Keratinocyte (primary cell): ENCODE measurements around the gene THUMPD1. TPM values are rescaled to one million over a fixed set of nuclear protein-coding genes. Genes with fewer than 3 reads are reported as not detected.

Experiments
- DNase-seq: peaks from one replicate; pipeline ENCODE4 v3.0.0-alpha.2; 2011; ENCODE audit warnings: low read depth, missing footprints, low spot score
- FAIRE-seq: peaks from 2 replicates; lab custom pipeline; 2011; peaks lifted over from hg19 to GRCh38; lab: Jason Lieb, UNC
- H2AFZ ChIP-seq: 2 replicates; pipeline ENCODE4 v1.6.0; 2012; ENCODE audit warnings: low read length, control low read depth, inconsistent platforms; ENCODE audit not compliant: control insufficient read depth
- H3K27ac ChIP-seq: 2 replicates; pipeline ENCODE4 v1.5.1; 2011; ENCODE audit warnings: low read length; ENCODE audit not compliant: control insufficient read depth, insufficient read depth
- H3K27me3 ChIP-seq: 3 replicates; pipeline ENCODE4 v1.6.0; 2011; ENCODE audit warnings: low read length; ENCODE audit not compliant: control insufficient read depth, insufficient read depth; ENCODE audit errors: extremely low read depth
- H3K36me3 ChIP-seq, 2 experiments: 2 replicates in 1 of 2; 3 replicates in 1 of 2; pipeline ENCODE4 v1.5.1; 2011; ENCODE audit warnings: low read length in 2 of 2, mild to moderate bottlenecking in 1 of 2; ENCODE audit not compliant: control insufficient read depth in 2 of 2, insufficient read depth in 2 of 2; ENCODE audit errors: extremely low read depth in 1 of 2
- H3K4me1 ChIP-seq: 3 replicates; pipeline ENCODE4 v1.5.1; 2011; ENCODE audit warnings: low read length; ENCODE audit not compliant: control insufficient read depth, insufficient read depth; ENCODE audit errors: extremely low read depth
- H3K4me2 ChIP-seq: 3 replicates; pipeline ENCODE4 v1.6.0; 2011; ENCODE audit warnings: low read depth, low read length; ENCODE audit not compliant: control insufficient read depth, insufficient read depth; ENCODE audit errors: extremely low read depth
- H3K4me3 ChIP-seq, 3 experiments: fragments of 200-600 bp in 1 of 3; sonication (generic) in 1 of 3; 2 replicates in 2 of 3; 3 replicates in 1 of 3; pipeline ENCODE4 v1.5.1; 2011 to 2016; ENCODE audit warnings: low read length in 3 of 3, mild to moderate bottlenecking in 3 of 3, control low read depth in 2 of 3, inconsistent platforms in 1 of 3, low read depth in 1 of 3, mixed read lengths in 1 of 3, mixed run types in 1 of 3, moderate library complexity in 1 of 3; ENCODE audit not compliant: control insufficient read depth in 2 of 3, insufficient read depth in 2 of 3; ENCODE audit errors: extremely low read depth in 1 of 3
- H3K79me2 ChIP-seq: 2 replicates; pipeline ENCODE4 v1.6.0; 2012; ENCODE audit warnings: low read length; ENCODE audit not compliant: control insufficient read depth, insufficient read depth
- H3K9ac ChIP-seq: 3 replicates; pipeline ENCODE4 v1.6.0; 2011; ENCODE audit warnings: low read length; ENCODE audit not compliant: control insufficient read depth, insufficient read depth; ENCODE audit errors: extremely low read depth
- H3K9me1 ChIP-seq: 3 replicates; pipeline ENCODE4 v1.6.0; 2011; ENCODE audit warnings: low read length; ENCODE audit not compliant: control insufficient read depth, insufficient read depth; ENCODE audit errors: extremely low read depth
- H3K9me3 ChIP-seq: 2 replicates; pipeline ENCODE4 v1.5.1; 2012; ENCODE audit warnings: low read depth, low read length; ENCODE audit not compliant: control insufficient read depth
- H4K20me1 ChIP-seq: 3 replicates; pipeline ENCODE4 v1.6.0; 2011; ENCODE audit warnings: low read length; ENCODE audit not compliant: control insufficient read depth, insufficient read depth; ENCODE audit errors: extremely low read depth
- EZH2 ChIP-seq: IDR thresholded peaks from one replicate; pipeline ENCODE4 v1.6.1; 2012; ENCODE audit warnings: inconsistent platforms, mild to moderate bottlenecking, low read length, moderate library complexity
- dilution Hi-C: fragments of 300-500 bp; cut with MboI; formaldehyde crosslinking; loops from one replicate; pipeline ENCODE4 v1.7.0; 2020; ENCODE audit warnings: low sequenced_read_pairs; ENCODE audit not compliant: extremely low pct_ligation_motif_present
- polyA plus RNA-seq, 5 experiments: library from polyadenylated mRNA; depleted of rRNA in 3 of 5; stranded (reverse) in 3 of 5; stranded (forward) in 1 of 5; unstranded in 1 of 5; fragments of >200 nt; gene quantifications; 1 replicate in 1 of 5; 2 replicates in 3 of 5; 3 replicates in 1 of 5; pipeline versions ENCODE4 v1.2.1 to v1.2.3, GENCODE V29; 2011 to 2012; ENCODE audit warnings: missing spikeins in 2 of 5, low read depth in 1 of 5, low replicate concordance in 1 of 5
- TF ChIP-seq, protein P1 (sequence below), 3 experiments: IDR thresholded peaks in 1 of 3; conservative IDR thresholded peaks in 1 of 3; optimal IDR thresholded peaks in 1 of 3; 2 replicates in 2 of 3; 3 replicates in 1 of 3; pipeline versions ENCODE3 to v1.5.1; 2011; ENCODE audit warnings: low read length in 3 of 3, mild to moderate bottlenecking in 3 of 3, moderate library complexity in 2 of 3, control low read depth in 1 of 3, inconsistent platforms in 1 of 3; ENCODE audit not compliant: insufficient read depth in 2 of 3; ENCODE audit errors: extremely low read depth in 1 of 3

THUMPD1 gene
- polyA plus RNA-seq, 1 donor (not counting 4 experiments of a cell fraction or from before 2014, with no cell fraction given) = 25.9 TPM

DNA sequence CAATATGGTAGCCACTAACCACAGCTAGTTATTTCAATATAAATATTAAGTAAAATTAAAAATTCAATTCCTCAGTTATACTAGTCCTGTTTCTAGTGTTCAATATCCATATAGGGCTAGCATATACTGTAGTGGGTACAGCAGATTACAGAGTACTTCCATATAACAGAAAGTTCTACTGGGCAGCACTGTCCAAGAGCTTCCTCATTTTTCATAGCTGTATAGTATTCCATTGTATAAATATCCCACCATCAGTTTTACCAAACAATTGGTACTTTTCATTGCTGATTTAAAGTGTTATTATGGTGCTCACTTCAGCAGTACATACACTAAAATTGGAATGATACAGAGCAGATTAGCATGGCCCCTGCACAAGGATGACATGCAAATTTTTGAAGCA is 42.6 kb upstream of the THUMPD1 start:
- Histone ChIP-seq H2AFZ (no peak overlapping the region), H3K79me2 (no peaks in the 10 kb centered on the region), H3K9me1 (no peaks in the 10 kb centered on the region), H3K27me3 (no peaks in the 10 kb centered on the region), H3K4me3 (no peak overlapping the region), H3K27ac (no peak overlapping the region), H3K9me3 (no peaks in the 10 kb centered on the region), H3K9ac (no peak overlapping the region), H3K4me2 (no peak overlapping the region), H3K4me1 (no peaks in the 10 kb centered on the region), H4K20me1 (no peaks in the 10 kb centered on the region), H3K36me3 (no peaks in the 10 kb centered on the region)
- no peak for TF ChIP-seq EZH2
- TF ChIP-seq, protein P1, sequence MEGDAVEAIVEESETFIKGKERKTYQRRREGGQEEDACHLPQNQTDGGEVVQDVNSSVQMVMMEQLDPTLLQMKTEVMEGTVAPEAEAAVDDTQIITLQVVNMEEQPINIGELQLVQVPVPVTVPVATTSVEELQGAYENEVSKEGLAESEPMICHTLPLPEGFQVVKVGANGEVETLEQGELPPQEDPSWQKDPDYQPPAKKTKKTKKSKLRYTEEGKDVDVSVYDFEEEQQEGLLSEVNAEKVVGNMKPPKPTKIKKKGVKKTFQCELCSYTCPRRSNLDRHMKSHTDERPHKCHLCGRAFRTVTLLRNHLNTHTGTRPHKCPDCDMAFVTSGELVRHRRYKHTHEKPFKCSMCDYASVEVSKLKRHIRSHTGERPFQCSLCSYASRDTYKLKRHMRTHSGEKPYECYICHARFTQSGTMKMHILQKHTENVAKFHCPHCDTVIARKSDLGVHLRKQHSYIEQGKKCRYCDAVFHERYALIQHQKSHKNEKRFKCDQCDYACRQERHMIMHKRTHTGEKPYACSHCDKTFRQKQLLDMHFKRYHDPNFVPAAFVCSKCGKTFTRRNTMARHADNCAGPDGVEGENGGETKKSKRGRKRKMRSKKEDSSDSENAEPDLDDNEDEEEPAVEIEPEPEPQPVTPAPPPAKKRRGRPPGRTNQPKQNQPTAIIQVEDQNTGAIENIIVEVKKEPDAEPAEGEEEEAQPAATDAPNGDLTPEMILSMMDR (optimal IDR thresholded peaks at IDR 0.05 in 1 of 3, IDR thresholded peaks at IDR 0.05 in 1 of 3, conservative IDR thresholded peaks at IDR 0.05 in 1 of 3; ENCODE audit: extremely low read depth in 1 of 3, insufficient read depth in 2 of 3, low read length in 3 of 3) = no peak
- DNase-seq = no peak
- no peak for FAIRE-seq
- dilution Hi-C loops = no loop called here

DNA sequence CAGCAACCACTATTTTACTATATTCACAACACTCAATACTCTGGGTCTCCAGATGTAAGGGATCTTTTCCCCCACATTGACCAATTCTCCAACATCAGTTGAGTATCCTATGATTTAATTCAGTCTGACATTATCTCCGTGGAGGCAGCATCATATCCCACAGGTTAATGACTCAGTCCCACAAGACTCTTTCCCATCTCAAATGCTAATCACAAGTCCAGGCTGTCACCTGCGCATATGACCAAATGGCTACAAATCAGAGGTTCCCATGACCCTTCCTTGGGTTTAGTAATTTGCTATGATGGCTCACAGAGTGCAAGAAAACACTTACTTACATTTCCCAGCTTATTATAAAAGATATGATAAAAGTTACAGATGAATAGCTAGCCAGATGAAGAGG is 40.9 kb upstream of the THUMPD1 start:
- no peaks in the 10 kb centered on the region for H3K79me2 ChIP-seq
- TF ChIP-seq EZH2 = no peak
- TF ChIP-seq, protein P1 (optimal IDR thresholded peaks at IDR 0.05 in 1 of 3, IDR thresholded peaks at IDR 0.05 in 1 of 3, conservative IDR thresholded peaks at IDR 0.05 in 1 of 3; ENCODE audit: extremely low read depth in 1 of 3, insufficient read depth in 2 of 3, low read length in 3 of 3) = no peak
- no peaks in the 10 kb centered on the region for H4K20me1 ChIP-seq
- dilution Hi-C loops = no loop called here
- no peaks in the 10 kb centered on the region for H3K4me1 ChIP-seq
- H3K9me3 ChIP-seq = no peaks in the 10 kb centered on the region
- no peak overlapping the region for H2AFZ ChIP-seq
- DNase-seq (no peak), FAIRE-seq (no peak)
- no peak overlapping the region for H3K4me2 ChIP-seq
- H3K4me3 ChIP-seq = no peak overlapping the region
- no peaks in the 10 kb centered on the region for H3K27me3 ChIP-seq
- H3K27ac ChIP-seq = no peak overlapping the region
- H3K9me1 ChIP-seq = no peaks in the 10 kb centered on the region
- no peaks in the 10 kb centered on the region for H3K36me3 ChIP-seq
- no peak overlapping the region for H3K9ac ChIP-seq
